ENCODE data around the gene SH3GLB1. TPM values are rescaled to one million over a fixed set of nuclear protein-coding genes. Genes with fewer than 3 reads are reported as not detected.
A peak's percentile ranks its signal among the peaks of the same experiment; 100 is the strongest.

Gene SH3GLB1
- total and polyA plus RNA-seq, 2 of the 13 experiments (the other 11 are each of a cell fraction or from before 2014, with no cell fraction given): 26.0 to 41.5 TPM

GRCh38 chr1:86704972-86705664 lies 742 bp downstream of the SH3GLB1 start:
- H4K20me1 ChIP-seq (ENCODE audit: insufficient read depth, low read length): peaks cover 25% of the 10 kb centered on the region
- peak overlapping the region; percentile 87 for H3K4me2 ChIP-seq (ENCODE audit: low read depth, low read length)
- DNase-seq (ENCODE audit: low spot score) (peak; percentile 9), ATAC-seq (peak; percentile 65), FAIRE-seq (no peak)
- CTCF ChIA-PET (ENCODE audit: low intra/inter-chr PET ratio, low total read pairs): interaction anchor here (0.8 to 1.2 kb wide), 2 partner anchors 205 to 206 kb away, joined by 3 read pairs; no protein-coding TSS in a partner anchor
- peaks cover 52% of the 10 kb centered on the region for H3K79me2 ChIP-seq (ENCODE audit: insufficient read depth, low read length)
- no peak overlapping the region for H2AFZ ChIP-seq (ENCODE audit: low read length)
- H3K27ac ChIP-seq (ENCODE audit: extremely low read length, insufficient read depth, low read length): peak overlapping the region; percentile 90
- 0% methylated on average over 13 of the region's 41 CpGs for WGBS (ENCODE audit: low lambda C conversion rate)
- H3K27me3 ChIP-seq (ENCODE audit: control insufficient read depth in 1 of 2, insufficient read depth in 2 of 2, low read length in 2 of 2): no peaks in the 10 kb centered on the region; a peak in 1 of 5 replicates
- in situ Hi-C loops (cut with HindIII; ENCODE audit: extremely low pct_ligation_motif_present, low pct_unique_long_range_greater_than_20kb) (no loop called here), intact Hi-C loops (cut with micrococcal nuclease; ENCODE audit: unreplicated experiment) (loop anchor here (5.0 to 10.0 kb wide), 4 partner anchors 37 to 320 kb away; partner anchors contain the start of genes HS2ST1 and SELENOF)
- H3K9me3 ChIP-seq (ENCODE audit: low read length): no peaks in the 10 kb centered on the region
- H3K36me3 ChIP-seq (replicated peaks in 1 of 2; ENCODE audit: control insufficient read depth in 1 of 2, insufficient read depth in 2 of 2, low read length in 2 of 2): no peaks in the 10 kb centered on the region
- peak overlapping the region; percentile 89 for H3K9ac ChIP-seq (ENCODE audit: insufficient read depth, low read depth, low read length)
- BruUV-seq (replicated peaks): no TSS peak
- peaks cover 38% of the 10 kb centered on the region for H3K4me1 ChIP-seq (ENCODE audit: insufficient read depth, low read length)
- peak overlapping the region; percentile 84 to 97 (median 95) for H3K4me3 ChIP-seq (replicated peaks in 1 of 3; ENCODE audit: insufficient read depth in 1 of 3, low read depth in 2 of 3, low read length in 3 of 3)
- POLR2A ChIA-PET: interaction anchor here (1.0 to 2.9 kb wide), 14 partner anchors 9 to 288 kb away, joined by 3 to 20 read pairs (median 4); no protein-coding TSS in a partner anchor
- TF ChIP-seq POLR2AphosphoS5 (IDR thresholded peaks at IDR 0.05; ENCODE audit: low read depth, low read length) (no peak), ZNF335 (CRISPR knock-in tag; IDR thresholded peaks at IDR 0.05) (no peak), EP300 (IDR thresholded peaks at IDR 0.05; ENCODE audit: low read depth in 2 of 2, low read length in 2 of 2) (no peak), EP300 (CRISPR knock-in tag; IDR thresholded peaks at IDR 0.05; ENCODE audit: borderline replicate concordance) (no peak), KMT2B (CRISPR knock-in tag; IDR thresholded peaks at IDR 0.05) (peak; percentile 40; the same call in 1 of the 2 replicates), KDM1A (CRISPR knock-in tag; IDR thresholded peaks at IDR 0.05) (no peak), MXD1 (CRISPR knock-in tag; IDR thresholded peaks at IDR 0.05) (no peak; the same call in 1 of the 2 replicates), FUBP1 (CRISPR knock-in tag; IDR thresholded peaks at IDR 0.05; ENCODE audit: borderline replicate concordance) (no peak), FOXA3 (CRISPR knock-in tag; IDR thresholded peaks at IDR 0.05) (no peak), PRDM10 (CRISPR knock-in tag; IDR thresholded peaks at IDR 0.05; ENCODE audit: low read depth) (no peak), SPEN (CRISPR knock-in tag; IDR thresholded peaks at IDR 0.05; ENCODE audit: low read depth) (no peak; the same call in 1 of the 2 replicates), RFX1 (IDR thresholded peaks at IDR 0.05) (no peak), SNRNP70 (IDR thresholded peaks at IDR 0.05; ENCODE audit: low read depth, low read length) (no peak), NCOA2 (CRISPR knock-in tag; IDR thresholded peaks at IDR 0.05) (no peak), ZNF543 (CRISPR knock-in tag; IDR thresholded peaks at IDR 0.05) (no peak), PHF21A (CRISPR knock-in tag; IDR thresholded peaks at IDR 0.05) (no peak), ZNF790 (CRISPR knock-in tag; IDR thresholded peaks at IDR 0.05; ENCODE audit: borderline replicate concordance) (no peak), MTA1 (CRISPR knock-in tag; IDR thresholded peaks at IDR 0.05; ENCODE audit: borderline replicate concordance) (no peak), ZNF563 (CRISPR knock-in tag; IDR thresholded peaks at IDR 0.05) (peak; percentile 18; the same call in 1 of the 2 replicates)
